Stimulated activated naive CD8-positive, alpha-beta T cell treated with anti-CD3 and anti-CD28 coated beads, Interleukin-15, Interleukin-2, amounts not matched to agents 100 ng/mL and 50 ng/mL, for 24 hours (primary cell): ENCODE measurements around the gene OGFOD3.

ENCODE experiments used
- H3K27ac Mint-ChIP-seq: one replicate; pipeline ENCODE4 v1.8.0; 2021; ENCODE audit warnings: mild to moderate bottlenecking, mixed read lengths
- H3K27me3 Mint-ChIP-seq: one replicate; pipeline ENCODE4 v1.8.0; 2021; ENCODE audit warnings: mixed read lengths
- H3K36me3 Mint-ChIP-seq: one replicate; pipeline ENCODE4 v1.8.0; 2021; ENCODE audit warnings: low read depth, mixed read lengths
- H3K4me1 Mint-ChIP-seq: one replicate; pipeline ENCODE4 v1.8.0; 2021; ENCODE audit warnings: low read depth, mixed read lengths
- H3K4me3 Mint-ChIP-seq: one replicate; pipeline ENCODE4 v1.8.0; 2021; ENCODE audit warnings: mild to moderate bottlenecking, mixed read lengths
- H3K9me3 Mint-ChIP-seq: one replicate; pipeline ENCODE4 v1.8.0; 2021; ENCODE audit warnings: mixed read lengths

Gene OGFOD3

DNA sequence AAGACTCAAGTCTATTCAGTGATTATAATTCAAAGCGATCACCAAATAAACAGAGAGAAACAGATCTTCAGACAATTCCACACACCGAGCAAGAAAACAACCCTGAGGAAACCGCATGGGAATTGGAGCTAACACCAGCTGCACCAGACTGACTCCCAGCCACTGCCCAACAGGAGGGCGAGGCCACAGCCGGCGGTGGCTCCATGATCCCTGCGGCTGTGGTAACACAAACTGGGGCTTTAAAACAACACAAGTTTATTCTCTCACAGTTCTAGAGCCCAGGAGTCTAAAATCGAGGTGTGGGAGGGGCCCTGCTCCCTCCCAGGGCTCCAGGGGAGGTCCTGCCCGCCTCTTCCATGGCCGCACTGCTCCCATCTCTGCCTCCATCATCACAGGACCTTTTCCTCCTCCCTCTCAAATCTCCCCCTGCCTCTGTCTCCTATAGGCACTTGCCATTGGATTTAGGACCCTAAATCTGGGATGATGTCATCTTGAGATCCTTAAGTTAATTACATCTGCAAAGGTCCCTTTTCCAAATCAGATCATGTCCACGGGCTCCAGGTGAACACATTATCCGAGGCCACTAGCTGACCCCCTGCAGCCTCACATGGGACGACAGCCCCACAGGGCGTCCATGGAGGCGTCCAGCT lies 10.0 kb downstream of the OGFOD3 start:
- no peaks in the 10 kb centered on the region for H3K27me3 Mint-ChIP-seq
- no peaks in the 10 kb centered on the region for H3K9me3 Mint-ChIP-seq
- peaks cover 9% of the 10 kb centered on the region for H3K4me1 Mint-ChIP-seq
- H3K36me3 Mint-ChIP-seq = peaks cover 12% of the 10 kb centered on the region
- H3K27ac Mint-ChIP-seq = no peak overlapping the region
- no peak overlapping the region for H3K4me3 Mint-ChIP-seq

DNA sequence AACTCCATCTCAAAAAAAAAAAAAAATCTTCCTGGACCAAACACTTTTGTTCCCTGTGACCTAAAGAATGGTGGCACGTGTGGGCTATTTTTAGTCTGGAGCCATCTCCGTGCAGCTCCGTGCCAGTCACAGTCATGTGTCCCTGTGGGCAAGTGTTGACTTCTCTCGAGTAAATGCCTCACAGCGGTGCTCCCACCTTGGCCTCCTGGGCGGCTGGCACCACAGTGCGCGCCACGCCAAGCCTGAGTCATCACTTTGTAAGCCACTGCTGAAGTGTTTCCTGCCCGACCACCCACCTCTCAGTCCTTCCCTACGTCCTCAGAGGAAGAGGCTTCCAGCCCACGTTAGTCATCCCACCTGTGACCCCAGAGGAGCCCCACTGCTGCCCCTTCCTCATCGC lies 11.1 kb downstream of the OGFOD3 start:
- Mint-ChIP-seq H3K4me1 (peaks cover 9% of the 10 kb centered on the region), H3K27me3 (no peaks in the 10 kb centered on the region), H3K9me3 (no peaks in the 10 kb centered on the region), H3K36me3 (peaks cover 19% of the 10 kb centered on the region), H3K4me3 (no peak overlapping the region), H3K27ac (no peak overlapping the region)

DNA sequence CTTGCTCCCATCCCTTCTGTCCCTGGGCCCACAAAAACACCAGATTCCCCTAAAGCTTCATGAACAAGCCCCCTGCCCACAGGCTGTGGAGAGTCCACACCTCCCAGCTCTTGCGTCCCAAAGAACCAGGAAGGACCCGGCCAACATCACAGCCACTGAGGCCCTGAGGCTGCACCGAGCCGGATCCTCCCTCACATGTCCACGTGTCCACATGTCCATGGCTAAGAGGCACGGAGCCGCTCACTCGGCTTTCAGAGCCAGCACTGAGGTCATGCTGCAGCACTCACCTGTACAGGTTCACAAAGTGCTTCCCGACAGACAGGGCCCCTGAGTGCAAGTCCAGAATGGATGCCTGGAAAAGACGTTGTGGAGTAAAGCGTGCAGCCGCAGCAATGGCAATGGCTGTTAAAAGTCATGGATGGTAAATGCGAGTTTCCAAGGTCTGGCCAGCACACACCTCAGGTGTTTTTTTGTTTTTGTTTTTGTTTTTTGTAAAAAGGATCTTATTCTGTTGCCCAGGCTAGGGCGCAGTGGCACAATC lies 12.2 kb downstream of the OGFOD3 start:
- peaks cover 19% of the 10 kb centered on the region for H3K36me3 Mint-ChIP-seq
- no peak overlapping the region for H3K4me3 Mint-ChIP-seq
- no peaks in the 10 kb centered on the region for H3K27me3 Mint-ChIP-seq
- H3K27ac Mint-ChIP-seq = no peak overlapping the region
- H3K9me3 Mint-ChIP-seq = no peaks in the 10 kb centered on the region
- peaks cover 15% of the 10 kb centered on the region for H3K4me1 Mint-ChIP-seq

DNA sequence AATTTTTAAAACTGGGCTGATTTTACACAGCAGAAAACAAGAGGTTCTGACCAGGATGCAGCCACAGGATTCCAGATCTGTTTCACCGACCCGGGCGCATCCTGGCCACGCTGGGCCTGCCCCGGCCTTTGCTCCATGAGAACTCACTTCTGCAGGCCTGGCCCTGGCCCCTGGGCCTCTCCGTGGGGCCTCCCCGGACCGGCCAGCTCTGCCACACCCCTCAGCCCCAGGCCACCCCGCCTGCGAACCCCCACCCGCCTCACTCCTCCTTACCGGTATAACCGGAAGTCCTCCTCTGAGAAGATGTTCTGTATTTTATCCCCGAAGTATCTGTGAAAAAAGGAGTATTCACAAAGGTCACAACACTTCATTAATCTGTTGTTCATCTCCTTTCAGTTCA lies 13.3 kb downstream of the OGFOD3 start:
- peaks cover 23% of the 10 kb centered on the region for H3K36me3 Mint-ChIP-seq
- H3K4me3 Mint-ChIP-seq = no peak overlapping the region
- peaks cover 26% of the 10 kb centered on the region for H3K4me1 Mint-ChIP-seq
- H3K27ac Mint-ChIP-seq = no peak overlapping the region
- H3K9me3 Mint-ChIP-seq = no peaks in the 10 kb centered on the region
- H3K27me3 Mint-ChIP-seq = no peaks in the 10 kb centered on the region

DNA sequence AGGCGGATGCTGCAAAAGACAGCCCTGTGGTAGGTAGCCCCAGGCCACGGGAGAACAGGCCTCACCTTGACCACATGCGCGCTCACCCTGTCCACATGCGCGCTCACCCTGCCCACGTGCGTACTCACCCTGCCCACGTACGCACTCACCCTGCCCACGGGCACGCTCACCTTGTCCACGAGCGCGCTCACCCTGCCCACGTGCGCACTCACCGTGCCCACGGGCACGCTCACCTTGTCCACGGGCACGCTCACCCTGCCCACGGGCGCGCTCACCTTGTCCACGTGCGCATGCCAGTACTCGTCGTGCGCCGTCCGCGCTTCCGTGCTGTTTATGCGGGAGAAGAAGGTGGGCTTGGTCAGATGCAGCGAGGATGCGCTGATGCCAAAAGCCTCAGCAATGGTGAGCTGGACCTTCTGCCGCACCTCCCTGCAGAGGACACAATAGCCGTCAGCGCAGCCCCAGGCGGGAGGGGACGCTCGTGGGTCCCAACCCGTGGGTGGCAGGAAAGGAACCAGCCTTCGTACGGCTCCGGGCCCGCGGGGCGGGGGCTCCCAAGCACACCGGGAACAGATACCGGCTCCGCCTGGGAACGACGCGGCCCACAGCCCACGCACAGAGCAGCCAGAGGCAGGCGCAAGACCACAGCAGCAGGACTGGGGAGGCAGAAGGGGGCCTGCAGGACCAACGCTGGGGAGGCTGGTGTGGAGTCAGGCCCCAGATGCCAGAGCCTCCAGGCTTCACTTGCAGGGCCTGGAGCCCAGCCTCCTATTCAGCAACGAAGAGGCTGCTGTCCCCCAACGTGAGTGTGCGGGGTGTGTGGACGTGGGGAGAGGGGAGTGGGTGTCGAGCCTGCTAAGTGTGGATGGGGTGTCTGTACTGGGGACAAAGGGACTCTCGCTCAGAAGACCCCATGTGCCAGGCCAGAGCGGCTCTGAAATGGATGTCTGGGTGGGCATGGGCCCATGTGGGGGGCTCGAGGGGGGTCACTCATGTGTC lies 14.4 kb downstream of the OGFOD3 start:
- Mint-ChIP-seq H3K9me3 (no peaks in the 10 kb centered on the region), H3K27ac (no peak overlapping the region), H3K27me3 (no peaks in the 10 kb centered on the region), H3K36me3 (peaks cover 23% of the 10 kb centered on the region), H3K4me3 (no peak overlapping the region), H3K4me1 (peaks cover 26% of the 10 kb centered on the region)

DNA sequence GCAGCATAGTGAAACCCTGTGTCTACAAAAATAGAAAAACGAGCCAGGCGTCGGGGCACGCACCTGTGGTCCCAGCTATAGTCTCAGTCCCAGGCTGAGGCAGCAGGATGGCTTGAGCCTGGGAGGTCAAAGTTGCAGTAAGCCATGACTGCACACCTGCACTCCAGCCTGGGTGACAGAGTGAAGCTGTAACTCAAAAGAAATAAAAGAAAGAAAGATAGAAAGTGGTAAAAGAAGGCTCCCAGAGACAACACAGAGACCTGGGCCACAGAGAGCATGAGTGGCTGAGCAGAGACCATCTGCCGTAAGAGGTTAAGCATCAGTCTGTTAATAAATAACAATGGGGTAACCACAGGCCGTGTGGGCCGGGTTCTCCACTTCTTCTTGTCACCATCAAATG lies 15.5 kb downstream of the OGFOD3 start:
- no peak overlapping the region for H3K4me3 Mint-ChIP-seq
- H3K4me1 Mint-ChIP-seq = peaks cover 26% of the 10 kb centered on the region
- no peaks in the 10 kb centered on the region for H3K9me3 Mint-ChIP-seq
- H3K36me3 Mint-ChIP-seq = peaks cover 23% of the 10 kb centered on the region
- no peaks in the 10 kb centered on the region for H3K27me3 Mint-ChIP-seq
- no peak overlapping the region for H3K27ac Mint-ChIP-seq

DNA sequence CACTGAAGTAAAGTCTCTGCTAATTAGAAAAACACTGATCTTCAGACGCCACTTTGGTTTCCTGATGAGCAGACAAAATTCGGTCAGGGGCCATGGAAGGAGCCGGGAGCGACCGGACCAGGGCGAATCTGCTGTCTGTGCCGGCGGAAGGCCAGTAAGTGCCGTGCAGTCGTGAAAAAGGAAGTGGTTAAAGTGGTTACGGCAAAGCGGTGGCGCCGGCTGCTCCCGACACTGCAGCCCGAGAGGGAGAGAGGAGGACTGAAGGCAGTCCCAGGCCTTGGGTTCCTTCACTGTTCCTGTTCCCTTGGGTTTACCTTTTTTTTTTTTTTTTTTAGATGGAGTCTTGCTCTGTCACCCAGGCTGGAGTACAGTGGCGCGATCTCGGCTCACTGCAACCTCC lies 17.6 kb downstream of the OGFOD3 start:
- Mint-ChIP-seq H3K27me3 (no peaks in the 10 kb centered on the region), H3K4me1 (peaks cover 18% of the 10 kb centered on the region), H3K9me3 (no peaks in the 10 kb centered on the region), H3K27ac (peak overlapping the region; percentile 79), H3K36me3 (peaks cover 22% of the 10 kb centered on the region), H3K4me3 (peak overlapping the region; percentile 75)

DNA sequence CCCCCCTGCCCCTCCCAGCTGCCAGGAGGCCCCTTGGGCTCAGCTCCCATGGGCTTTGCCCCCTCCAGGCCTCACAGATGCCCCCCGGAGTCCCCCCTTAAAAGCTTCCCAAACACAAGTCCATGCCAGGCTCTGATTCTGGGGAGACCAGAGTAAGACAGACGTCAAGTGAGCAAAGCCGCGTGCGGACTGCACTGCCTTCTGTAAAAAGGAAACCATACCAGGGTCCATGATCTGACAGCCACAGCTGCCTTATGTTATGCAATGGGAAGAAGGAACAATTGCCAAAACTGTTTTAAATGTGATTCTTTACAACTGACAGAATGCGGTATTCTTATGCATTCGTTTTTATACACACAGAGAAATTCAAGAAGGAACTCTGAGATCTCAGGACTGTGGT lies 18.2 kb downstream of the OGFOD3 start:
- H3K27ac Mint-ChIP-seq = no peak overlapping the region
- peaks cover 20% of the 10 kb centered on the region for H3K36me3 Mint-ChIP-seq
- H3K27me3 Mint-ChIP-seq = no peaks in the 10 kb centered on the region
- H3K9me3 Mint-ChIP-seq = no peaks in the 10 kb centered on the region
- H3K4me3 Mint-ChIP-seq = no peak overlapping the region
- H3K4me1 Mint-ChIP-seq = peaks cover 18% of the 10 kb centered on the region

DNA sequence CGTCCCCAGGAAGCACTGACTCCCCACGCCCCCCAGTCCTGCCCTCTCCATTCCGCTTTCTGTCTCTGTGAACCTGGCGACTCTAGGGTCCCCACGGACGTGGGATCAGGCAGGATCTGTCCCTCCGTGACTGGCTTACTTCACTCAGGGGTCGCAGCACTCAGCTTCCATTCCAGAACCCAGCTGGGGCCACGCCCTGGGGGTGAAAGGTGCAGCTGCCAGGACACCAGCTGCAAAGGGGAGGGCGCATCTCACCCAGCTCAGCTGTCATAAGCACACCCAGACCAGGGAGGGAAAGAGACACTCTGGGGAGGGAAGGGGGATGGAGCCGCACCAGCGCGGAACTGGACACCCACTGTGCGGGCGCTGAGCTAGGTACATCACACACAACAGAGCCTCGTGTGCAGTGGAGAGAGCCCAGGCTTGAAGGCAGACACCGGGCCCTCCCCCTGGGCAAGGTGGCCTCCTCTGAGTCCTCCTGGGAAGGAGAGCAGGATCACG lies 18.7 kb downstream of the OGFOD3 start:
- no peak overlapping the region for H3K27ac Mint-ChIP-seq

DNA sequence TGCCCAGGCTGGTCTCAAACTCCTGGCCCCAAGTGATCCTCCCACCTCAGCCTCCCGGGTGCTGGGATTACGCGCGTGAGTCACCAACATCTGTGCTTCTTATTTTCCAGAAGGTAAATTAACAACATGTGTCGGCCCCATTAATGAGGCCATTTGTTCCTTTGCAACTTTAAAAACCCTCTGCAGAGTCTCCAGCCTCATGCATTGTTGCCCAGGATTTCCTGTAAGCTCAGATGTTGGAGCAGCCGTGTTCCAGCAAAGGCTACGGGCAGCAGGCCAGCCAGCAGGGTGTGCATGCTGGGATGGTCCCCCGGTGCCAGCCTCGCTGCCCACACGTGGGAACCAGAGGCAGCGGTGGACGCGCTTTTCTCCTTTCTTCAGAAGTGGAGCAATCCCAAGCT lies 19.3 kb downstream of the OGFOD3 start:
- Mint-ChIP-seq H3K9me3 (no peaks in the 10 kb centered on the region), H3K27ac (no peak overlapping the region), H3K4me3 (no peak overlapping the region), H3K27me3 (no peaks in the 10 kb centered on the region), H3K4me1 (peaks cover 18% of the 10 kb centered on the region), H3K36me3 (peaks cover 18% of the 10 kb centered on the region)

More for the DNA sequence above, 18.7 kb downstream of the OGFOD3 start:
- no peaks in the 10 kb centered on the region for H3K9me3 Mint-ChIP-seq
- H3K36me3 Mint-ChIP-seq = peaks cover 18% of the 10 kb centered on the region
- H3K27me3 Mint-ChIP-seq = no peaks in the 10 kb centered on the region
- peaks cover 18% of the 10 kb centered on the region for H3K4me1 Mint-ChIP-seq
- H3K4me3 Mint-ChIP-seq = no peak overlapping the region

DNA sequence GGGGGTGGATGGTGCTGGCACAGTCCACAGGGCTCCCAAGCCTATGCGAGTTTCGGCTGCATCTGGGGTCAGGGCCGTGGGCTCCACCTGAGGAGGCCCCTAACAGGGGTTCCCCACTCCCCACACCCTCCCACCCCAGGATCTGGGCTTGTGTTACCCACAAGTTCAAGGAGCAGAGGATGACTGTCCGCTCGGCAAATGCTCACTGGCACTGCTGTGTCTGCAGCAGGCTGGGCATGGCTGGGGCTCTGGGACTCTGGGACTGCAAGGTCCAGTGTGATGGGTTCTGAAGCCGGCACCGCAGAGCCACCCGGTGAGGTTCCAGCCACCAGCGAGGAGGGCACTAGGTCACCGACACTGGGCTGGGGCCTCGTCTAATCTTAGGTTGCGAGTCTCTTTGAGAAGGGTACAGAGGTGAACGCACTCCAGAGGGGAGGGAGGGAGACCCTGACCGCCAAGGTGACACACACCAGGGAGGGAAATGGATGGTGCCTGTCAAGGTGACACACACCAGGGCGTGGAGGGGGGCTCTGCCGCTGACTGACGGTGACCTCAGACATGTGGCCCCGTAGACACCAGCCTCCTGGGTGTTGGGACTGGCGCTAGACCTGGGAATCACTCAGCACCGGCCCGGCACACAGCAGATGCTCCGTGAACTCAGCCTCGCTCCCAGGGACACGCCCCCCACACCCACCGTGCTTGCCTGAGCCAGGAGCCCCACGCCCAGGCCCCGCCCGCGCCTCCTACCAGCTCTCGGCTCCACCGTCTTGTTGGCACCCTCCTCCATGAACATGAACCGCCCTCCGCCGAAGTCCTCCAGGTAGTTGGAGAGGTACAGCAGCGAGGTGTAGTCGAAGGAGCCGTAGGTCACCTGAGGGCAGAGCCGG lies 20.7 kb downstream of the OGFOD3 start:
- H3K36me3 Mint-ChIP-seq = peaks cover 15% of the 10 kb centered on the region

DNA sequence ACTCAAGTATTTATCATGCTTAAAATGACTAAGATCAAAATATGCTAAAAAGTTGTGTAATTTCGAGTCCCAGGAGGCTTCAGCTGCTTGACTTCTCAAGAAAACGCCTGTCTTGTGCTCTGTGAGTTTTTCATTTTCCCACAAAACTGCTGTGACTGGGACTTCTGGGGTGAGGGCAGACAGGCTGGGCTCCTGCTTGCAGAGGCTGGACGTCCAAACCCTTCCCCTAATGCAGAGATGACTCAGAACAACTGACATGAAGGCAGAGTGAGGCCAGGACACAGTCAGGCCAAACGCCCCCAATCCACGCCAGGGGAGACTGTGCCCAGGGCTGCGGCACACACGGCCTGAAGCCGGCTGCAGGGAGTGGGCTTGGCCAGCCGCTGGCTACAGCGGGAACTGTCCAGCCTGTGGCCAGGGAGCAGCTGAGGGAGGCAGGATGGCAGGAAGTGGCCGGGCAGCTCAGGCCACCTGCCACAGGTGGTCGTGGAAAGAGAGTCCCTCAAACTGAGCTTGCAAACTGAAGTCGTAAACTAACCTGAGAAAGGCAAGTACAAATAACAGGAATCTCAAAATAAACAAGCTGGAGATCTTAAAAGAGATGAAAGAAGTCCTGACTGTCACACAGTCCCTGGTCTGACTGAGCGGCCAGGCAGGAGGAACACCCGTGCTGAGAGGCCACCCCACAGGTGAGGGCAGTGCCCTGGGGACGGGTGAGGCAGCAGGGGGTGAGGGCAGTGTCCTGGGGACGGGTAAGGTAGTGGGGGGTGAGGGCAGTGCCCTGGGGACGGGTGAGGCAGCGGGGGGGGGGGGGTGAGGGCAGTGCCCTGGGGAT lies 21.6 kb downstream of the OGFOD3 start:
- H3K36me3 Mint-ChIP-seq = peaks cover 15% of the 10 kb centered on the region
- no peaks in the 10 kb centered on the region for H3K9me3 Mint-ChIP-seq
- no peak overlapping the region for H3K27ac Mint-ChIP-seq
- H3K27me3 Mint-ChIP-seq = no peaks in the 10 kb centered on the region
- peaks cover 17% of the 10 kb centered on the region for H3K4me1 Mint-ChIP-seq
- no peak overlapping the region for H3K4me3 Mint-ChIP-seq

More for the DNA sequence above, 20.7 kb downstream of the OGFOD3 start:
- no peak overlapping the region for H3K4me3 Mint-ChIP-seq
- no peak overlapping the region for H3K27ac Mint-ChIP-seq
- H3K27me3 Mint-ChIP-seq = no peaks in the 10 kb centered on the region
- no peaks in the 10 kb centered on the region for H3K9me3 Mint-ChIP-seq
- H3K4me1 Mint-ChIP-seq = peaks cover 18% of the 10 kb centered on the region

DNA sequence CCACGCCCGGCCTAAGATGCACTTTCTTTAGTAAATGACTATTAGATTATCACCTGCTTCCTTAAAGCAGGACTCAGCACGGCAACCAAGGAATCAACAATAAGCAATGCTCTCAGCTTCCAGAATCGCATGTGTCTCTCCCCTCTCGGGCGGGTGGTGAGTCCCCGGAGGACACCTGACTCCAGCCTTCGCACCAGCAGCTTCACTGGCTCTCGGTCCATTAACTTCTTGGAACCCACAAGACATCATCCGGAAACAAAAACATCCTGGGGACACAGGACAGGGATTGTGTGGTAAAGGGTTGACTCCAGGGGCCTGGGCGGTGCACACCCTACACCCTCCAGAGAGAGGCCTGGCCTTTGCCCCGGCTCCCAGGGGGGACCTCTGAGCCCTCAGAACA lies 24.1 kb downstream of the OGFOD3 start:
- no peak overlapping the region for H3K27ac Mint-ChIP-seq
- H3K27me3 Mint-ChIP-seq = no peaks in the 10 kb centered on the region
- H3K4me1 Mint-ChIP-seq = no peaks in the 10 kb centered on the region
- peaks cover 10% of the 10 kb centered on the region for H3K36me3 Mint-ChIP-seq
- no peak overlapping the region for H3K4me3 Mint-ChIP-seq
- H3K9me3 Mint-ChIP-seq = no peaks in the 10 kb centered on the region

DNA sequence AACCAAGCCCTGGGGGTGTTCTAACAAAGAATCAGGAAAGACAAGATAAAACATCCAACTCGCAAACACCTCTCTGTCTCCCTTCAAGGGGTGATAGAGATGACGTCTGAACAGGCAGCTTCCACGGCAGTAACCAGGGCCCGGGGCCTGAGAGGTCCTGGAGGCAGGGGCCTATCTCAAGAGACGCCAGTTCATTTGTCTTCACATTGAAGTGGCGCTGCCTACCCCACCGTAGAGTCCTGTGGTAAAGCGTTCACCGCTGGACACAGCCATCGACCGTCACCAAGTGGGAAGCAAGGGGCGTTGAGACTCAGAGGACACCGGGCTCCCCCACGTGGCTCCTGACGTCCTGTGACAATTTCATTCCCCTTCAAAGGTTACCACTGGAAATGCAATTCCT lies 25.4 kb downstream of the OGFOD3 start:
- no peaks in the 10 kb centered on the region for H3K4me1 Mint-ChIP-seq
- peaks cover 10% of the 10 kb centered on the region for H3K36me3 Mint-ChIP-seq
- no peaks in the 10 kb centered on the region for H3K9me3 Mint-ChIP-seq
- H3K27me3 Mint-ChIP-seq = no peaks in the 10 kb centered on the region
- peak overlapping the region; percentile 31 for H3K27ac Mint-ChIP-seq
- no peak overlapping the region for H3K4me3 Mint-ChIP-seq
